Colonic mucosa (tissue), 4 donors: ENCODE measurements around the gene NAP1L5. TPM values are rescaled to one million over a fixed set of nuclear protein-coding genes. Genes with fewer than 3 reads are reported as not detected.

ENCODE experiments used
- DNase-seq: peaks from one replicate; pipeline ENCODE4 v3.0.0-alpha.2; 2020
- H3K27ac ChIP-seq: fragments of 200-600 bp; one replicate; pipeline ENCODE4 v1.8.0; 2021
- H3K27me3 ChIP-seq: fragments of 200-600 bp; one replicate; pipeline ENCODE4 v1.8.0; 2021
- H3K36me3 ChIP-seq: fragments of 200-600 bp; one replicate; pipeline ENCODE4 v1.8.0; 2021
- H3K4me1 ChIP-seq: fragments of 200-600 bp; one replicate; pipeline ENCODE4 v1.8.0; 2021; ENCODE audit warnings: mild to moderate bottlenecking
- H3K4me3 ChIP-seq: fragments of 200-600 bp; one replicate; pipeline ENCODE4 v1.8.0; 2021
- H3K9ac ChIP-seq, 2 donors: one replicate each; pipeline ENCODE4 v1.7.0; 2013; ENCODE audit warnings: control low read depth in 2 of 2, low read depth in 2 of 2, low read length in 2 of 2
- H3K9me3 ChIP-seq: fragments of 200-600 bp; one replicate; pipeline ENCODE4 v1.8.0; 2021
- CTCF ChIP-seq: fragments of 200-600 bp; IDR thresholded peaks from one replicate; pipeline ENCODE4 v1.8.0; 2022; ENCODE audit warnings: antibody characterized with exemption, mild to moderate bottlenecking
- intact Hi-C: fragments of 100-400 bp; cut with DNase I; formaldehyde crosslinking; loops from one replicate; pipeline ENCODE4 v1.14.1; 2022
- total RNA-seq, 2 donors: library from RNA; stranded (reverse); fragmentation: NEBNext Ultra II Directional in 1 of 2; extraction: Animal tissue kit (Norgen Biotek cat#: 25700) in 1 of 2; gene quantifications; one replicate each; pipeline ENCODE4 v1.2.1, GENCODE V29; 2021
- donor health status: healthy.
- donor health status: DM: no; HTN: no; CAD: no.
- donor health status: DM: no; HTN: no; CAD: no.

The NAP1L5 gene
- total RNA-seq, 2 donors from 2014 or later, result 1.5 to 2.4 TPM

DNA sequence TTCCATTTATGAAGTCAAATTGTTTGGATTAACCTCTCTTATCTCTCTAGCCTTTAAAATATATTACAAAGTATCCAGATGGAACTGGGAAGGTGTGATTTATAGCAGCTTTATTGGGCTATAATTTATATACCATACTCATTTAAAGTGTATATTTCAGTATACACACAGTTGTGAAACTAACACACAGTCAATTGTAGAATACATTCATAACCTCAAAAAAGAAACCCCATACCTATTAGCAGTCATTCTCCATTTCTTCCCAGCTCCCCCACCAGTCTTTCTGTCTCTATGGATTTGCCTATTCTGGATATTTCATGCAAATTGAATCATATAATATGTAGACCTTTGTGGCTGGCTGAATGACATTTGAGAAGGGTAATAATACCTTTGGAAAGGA lies 7.6 kb upstream of the NAP1L5 start:
- Histone ChIP-seq H3K27ac (no peak overlapping the region), H3K4me3 (no peak overlapping the region), H3K4me1 (no peaks in the 10 kb centered on the region), H3K27me3 (no peaks in the 10 kb centered on the region), H3K9me3 (no peaks in the 10 kb centered on the region), H3K36me3 (peaks cover 6% of the 10 kb centered on the region), H3K9ac (no peak overlapping the region)
- no peak for DNase-seq
- intact Hi-C loops, result loop anchor here (10.0 kb wide), 1 partner anchor 320 kb away; no protein-coding TSS in a partner anchor
- no peak for TF ChIP-seq CTCF

- no peak for DNase-seq
- Histone ChIP-seq H3K9me3 (no peaks in the 10 kb centered on the region), H3K9ac (no peak overlapping the region), H3K27me3 (no peaks in the 10 kb centered on the region), H3K4me1 (no peaks in the 10 kb centered on the region), H3K4me3 (no peak overlapping the region), H3K36me3 (peaks cover 6% of the 10 kb centered on the region), H3K27ac (no peak overlapping the region)
- intact Hi-C loops, result loop anchor here (10.0 kb wide), 1 partner anchor 322 kb away; no protein-coding TSS in a partner anchor
- TF ChIP-seq CTCF, result no peak
Measured at GRCh38 chr4:88702782-88703181, 5.2 kb upstream of the NAP1L5 start.

DNA sequence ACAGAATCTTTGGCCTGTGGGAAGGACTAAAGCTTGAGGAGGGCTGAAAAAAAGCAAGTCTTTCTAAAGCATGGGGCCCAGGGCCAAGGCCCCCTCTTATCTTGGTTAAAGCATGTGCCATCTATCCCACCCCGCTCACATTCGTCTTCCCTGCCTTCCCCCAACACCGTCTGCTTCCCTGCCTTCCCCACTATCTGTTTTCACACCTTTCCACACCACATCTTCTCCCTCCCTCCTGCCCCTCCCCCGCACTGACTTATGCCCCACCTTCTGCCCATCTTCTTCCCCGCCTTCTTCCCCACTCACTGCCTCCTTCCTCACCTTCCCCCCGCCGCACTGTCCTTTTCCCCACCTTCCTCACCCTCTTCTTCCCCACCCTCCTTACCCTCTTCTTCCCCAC lies 890 bp upstream of the NAP1L5 start:
- H3K36me3 ChIP-seq, result no peaks in the 10 kb centered on the region
- no peak for TF ChIP-seq CTCF
- H3K27me3 ChIP-seq, result no peaks in the 10 kb centered on the region
- no peaks in the 10 kb centered on the region for H3K9me3 ChIP-seq
- H3K27ac ChIP-seq, result no peak overlapping the region
- intact Hi-C loops, result no loop called here
- no peak overlapping the region for H3K9ac ChIP-seq
- H3K4me1 ChIP-seq, result no peaks in the 10 kb centered on the region
- DNase-seq, result no peak
- no peak overlapping the region for H3K4me3 ChIP-seq

- peak overlapping the region; percentile 62 for H3K4me3 ChIP-seq
- peak overlapping the region; percentile 22 for H3K27ac ChIP-seq
- H3K27me3 ChIP-seq, result no peaks in the 10 kb centered on the region
- intact Hi-C loops, result no loop called here
- TF ChIP-seq CTCF, result no peak
- H3K36me3 ChIP-seq, result no peaks in the 10 kb centered on the region
- no peaks in the 10 kb centered on the region for H3K4me1 ChIP-seq
- H3K9ac ChIP-seq, result peak overlapping the region; percentile 40 to 59
- no peak for DNase-seq
- H3K9me3 ChIP-seq, result no peaks in the 10 kb centered on the region
Measured at GRCh38 chr4:88697141-88697540, 488 bp downstream of the NAP1L5 start.

- Histone ChIP-seq H3K36me3 (no peaks in the 10 kb centered on the region), H3K27me3 (no peaks in the 10 kb centered on the region), H3K27ac (no peak overlapping the region), H3K9me3 (no peaks in the 10 kb centered on the region), H3K4me1 (no peaks in the 10 kb centered on the region), H3K9ac (no peak overlapping the region), H3K4me3 (peak overlapping the region; percentile 62)
- DNase-seq, result no peak
- no peak for TF ChIP-seq CTCF
- intact Hi-C loops, result no loop called here
Measured at GRCh38 chr4:88696630-88697029, 999 bp downstream of the NAP1L5 start.
